Immature natural killer cell (primary cell): Measurements from ENCODE around the gene MARCHF11. TPM values are rescaled to one million over a fixed set of nuclear protein-coding genes. Genes with fewer than 3 reads are reported as not detected.

Source experiments
- DNase-seq, 3 donors: peaks; one replicate each; pipeline ENCODE4 v3.0.0; 2022; ENCODE audit warnings: mixed read lengths in 1 of 3
- H3K27ac Mint-ChIP-seq, 6 donors: one replicate each; pipeline ENCODE4 v1.8.0; 2020; ENCODE audit warnings: mixed read lengths in 6 of 6, mild to moderate bottlenecking in 5 of 6, inconsistent platforms in 4 of 6, moderate library complexity in 3 of 6
- H3K27me3 Mint-ChIP-seq, 3 donors: one replicate each; pipeline ENCODE4 v1.8.0; 2020 to 2021; ENCODE audit warnings: low read depth in 3 of 3, mild to moderate bottlenecking in 3 of 3, mixed read lengths in 3 of 3, moderate library complexity in 3 of 3, inconsistent platforms in 1 of 3
- H3K36me3 Mint-ChIP-seq, 3 donors: one replicate each; pipeline ENCODE4 v1.8.0; 2020; ENCODE audit warnings: mixed read lengths in 3 of 3, inconsistent platforms in 2 of 3, mild to moderate bottlenecking in 2 of 3
- H3K4me1 Mint-ChIP-seq, 2 donors: one replicate each; pipeline ENCODE4 v1.8.0; 2020; ENCODE audit warnings: inconsistent platforms in 2 of 2, mild to moderate bottlenecking in 2 of 2, mixed read lengths in 2 of 2, moderate library complexity in 1 of 2
- H3K4me3 Mint-ChIP-seq, 5 donors: one replicate each; pipeline ENCODE4 v1.8.0; 2020; ENCODE audit warnings: mild to moderate bottlenecking in 5 of 5, mixed read lengths in 5 of 5, inconsistent platforms in 3 of 5, moderate library complexity in 3 of 5
- H3K9me3 Mint-ChIP-seq, 6 donors: one replicate each; pipeline ENCODE4 v1.8.0; 2020; ENCODE audit warnings: mild to moderate bottlenecking in 6 of 6, mixed read lengths in 6 of 6, inconsistent platforms in 4 of 6, moderate library complexity in 3 of 6
- polyA plus RNA-seq, 3 donors: library from polyadenylated mRNA; unstranded; fragments of 300-500 nt; fragmentation: Illumina TruSeq; gene quantifications; one replicate each; pipeline ENCODE4 v1.2.3, GENCODE V29; 2021

The MARCHF11 gene
- polyA plus RNA-seq, 3 donors from 2014 or later = not detected

GRCh38 chr5:16025681-16026080 is 153.9 kb downstream of the MARCHF11 start:
- H3K27ac Mint-ChIP-seq = no peak overlapping the region
- no peak for DNase-seq
- peaks cover 16 to 41% (median 19%) of the 10 kb centered on the region in 6 donors for H3K9me3 Mint-ChIP-seq
- peaks cover 0 to 2% (median 0%) of the 10 kb centered on the region in 3 donors for H3K27me3 Mint-ChIP-seq
- no peaks in the 10 kb centered on the region for H3K36me3 Mint-ChIP-seq
- H3K4me1 Mint-ChIP-seq = no peaks in the 10 kb centered on the region
- H3K4me3 Mint-ChIP-seq = no peak overlapping the region

DNA sequence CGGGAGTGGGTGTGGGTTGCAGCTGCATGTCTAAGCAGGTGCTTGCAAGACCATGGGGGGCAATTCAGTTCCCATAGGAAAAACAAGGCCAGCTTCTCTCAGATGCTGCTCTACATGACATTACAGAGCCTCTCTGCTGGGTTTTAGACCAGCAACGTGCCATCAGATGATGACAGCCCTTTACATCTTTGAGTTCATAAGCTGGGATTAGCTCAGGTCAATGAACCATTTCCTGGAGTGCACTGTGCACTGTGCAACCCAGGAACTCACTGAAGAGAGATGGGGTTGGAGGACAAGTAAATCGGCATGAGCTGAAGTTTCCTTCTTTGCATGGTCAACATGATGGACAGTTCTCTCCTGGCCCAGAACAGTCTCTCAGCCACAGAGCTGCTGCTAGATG is 160.6 kb downstream of the MARCHF11 start:
- H3K4me1 Mint-ChIP-seq = no peaks in the 10 kb centered on the region
- DNase-seq = no peak
- no peak overlapping the region for H3K4me3 Mint-ChIP-seq

DNA sequence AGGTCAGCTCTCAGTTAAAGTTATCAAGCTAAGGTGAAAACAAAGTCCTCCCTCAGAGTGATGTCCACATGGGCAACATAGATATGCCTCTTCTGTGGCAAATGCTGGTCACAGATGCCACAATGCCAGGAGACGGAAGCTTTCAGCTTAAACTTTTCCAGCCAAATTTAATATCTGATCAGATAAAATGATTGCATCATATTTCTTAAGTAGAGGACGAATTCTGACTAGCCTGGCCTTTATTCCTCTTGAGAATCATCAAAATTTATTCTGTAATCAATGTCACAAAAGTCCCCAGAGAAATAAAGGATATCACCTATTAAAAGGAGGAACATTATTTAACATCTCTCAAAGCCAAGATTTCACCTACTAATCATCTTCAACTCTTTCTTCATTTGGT is 161.9 kb downstream of the MARCHF11 start:
- no peak overlapping the region for H3K27ac Mint-ChIP-seq
- H3K4me1 Mint-ChIP-seq = no peaks in the 10 kb centered on the region
- H3K4me3 Mint-ChIP-seq = no peak overlapping the region
- H3K9me3 Mint-ChIP-seq = peaks cover 17 to 44% (median 25%) of the 10 kb centered on the region in 6 donors
- no peaks in the 10 kb centered on the region for H3K36me3 Mint-ChIP-seq
- H3K27me3 Mint-ChIP-seq = peaks cover 0 to 4% (median 0%) of the 10 kb centered on the region in 3 donors
- no peak for DNase-seq

More for the DNA sequence above, 160.6 kb downstream of the MARCHF11 start:
- peaks cover 0 to 4% (median 0%) of the 10 kb centered on the region in 3 donors for H3K27me3 Mint-ChIP-seq
- H3K36me3 Mint-ChIP-seq = no peaks in the 10 kb centered on the region
- H3K27ac Mint-ChIP-seq = no peak overlapping the region
- H3K9me3 Mint-ChIP-seq = peaks cover 20 to 44% (median 25%) of the 10 kb centered on the region in 6 donors
